Fibroblast of lung (primary cell): ENCODE results near the gene KRTAP10-12.

ENCODE experiments used
- CTCF ChIP-seq, 2 donors: IDR thresholded peaks in 1 of 2; conservative IDR thresholded peaks in 1 of 2; 1 replicate in 1 of 2; 2 replicates in 1 of 2; pipeline ENCODE4 v1.5.1; 2011 to 2012; ENCODE audit warnings: low read length in 2 of 2, control low read depth in 1 of 2, inconsistent platforms in 1 of 2, low read depth in 1 of 2, mild to moderate bottlenecking in 1 of 2
- EZH2 ChIP-seq: IDR thresholded peaks from 2 replicates; pipeline ENCODE4 v1.5.1; 2012; ENCODE audit warnings: low read length, control low read depth, mild to moderate bottlenecking; ENCODE audit errors: missing control alignments

GRCh38 chr21:44729336-44730027 is 32.5 kb downstream of the KRTAP10-12 start:
- TF ChIP-seq CTCF (conservative IDR thresholded peaks at IDR 0.05 in 1 of 2, IDR thresholded peaks at IDR 0.05 in 1 of 2; ENCODE audit: low read depth in 1 of 2, low read length in 2 of 2) (no peak), EZH2 (no peak)
